OCI-LY7 (cell line): ENCODE measurements around the gene INF2. TPM values are rescaled to one million over a fixed set of nuclear protein-coding genes. Genes with fewer than 3 reads are reported as not detected.
A peak's percentile ranks its signal among the peaks of the same experiment; 100 is the strongest.

Experiments used
- BruUV-seq: library from RNA; stranded (reverse); fragments of 400-500 nt; replicated peaks from 2 replicates; lab custom pipeline; 2021; lab: Mats Ljungman, UMichigan
- CTCF ChIA-PET: fragments of 300-600 bp; sonication (Branson Sonifier 250); formaldehyde crosslinking; loops from one replicate; lab custom pipeline; 2022; ENCODE audit warnings: antibody characterized with exemption; ENCODE audit not compliant: unreplicated experiment; lab: Charles Lee
- POLR2A ChIA-PET: fragments of 300-600 bp; sonication (Branson Sonifier 250); formaldehyde crosslinking; loops from one replicate; lab custom pipeline; 2022; ENCODE audit warnings: antibody characterized with exemption; lab: Charles Lee
- DNase-seq: peaks from one replicate; pipeline ENCODE4 v3.0.0-alpha.2; 2015; ENCODE audit warnings: low spot score
- H2AFZ ChIP-seq: fragments of 200-600 bp; sonication (generic), shearing (Covaris generic); 2 replicates; pipeline ENCODE4 v1.6.1; 2014; ENCODE audit warnings: mild to moderate bottlenecking, antibody characterized with exemption, low read length, moderate library complexity
- H3K27ac ChIP-seq: fragments of 200-600 bp; sonication (generic); 2 replicates; pipeline ENCODE4 v1.5.1; 2014; ENCODE audit warnings: mixed run types, low read depth, mild to moderate bottlenecking, moderate library complexity, low read length, inconsistent platforms; ENCODE audit not compliant: poor library complexity, severe bottlenecking
- H3K36me3 ChIP-seq: fragments of 200-600 bp; sonication (generic); 2 replicates; pipeline ENCODE4 v1.6.1; 2014; ENCODE audit warnings: mild to moderate bottlenecking, antibody characterized with exemption, low read length, moderate library complexity, mixed read lengths; ENCODE audit not compliant: insufficient read depth
- H3K4me1 ChIP-seq: fragments of 200-600 bp; sonication (generic); 2 replicates; pipeline ENCODE4 v1.5.1; 2014; ENCODE audit warnings: mild to moderate bottlenecking, low read length; ENCODE audit not compliant: insufficient read depth, poor library complexity, severe bottlenecking
- H3K4me2 ChIP-seq: fragments of 200-600 bp; sonication (generic); 2 replicates; pipeline ENCODE4 v1.6.1; 2014; ENCODE audit warnings: mild to moderate bottlenecking, low read length
- H3K4me3 ChIP-seq: fragments of 200-600 bp; sonication (generic); 2 replicates; pipeline ENCODE4 v1.5.1; 2014; ENCODE audit warnings: mild to moderate bottlenecking, low read depth, low read length; ENCODE audit not compliant: poor library complexity, severe bottlenecking
- H3K79me2 ChIP-seq: fragments of 200-600 bp; sonication (generic); 2 replicates; pipeline ENCODE4 v1.6.1; 2016; ENCODE audit warnings: low read depth, mild to moderate bottlenecking, low read length, moderate library complexity, mixed read lengths; ENCODE audit not compliant: insufficient read depth
- H3K9me2 ChIP-seq: fragments of 200-600 bp; sonication (generic); 2 replicates; pipeline ENCODE4 v1.6.1; 2016; ENCODE audit warnings: mild to moderate bottlenecking, low read length, mixed read lengths; ENCODE audit not compliant: insufficient read depth
- H3K9me3 ChIP-seq: fragments of 200-600 bp; sonication (generic); 2 replicates; pipeline ENCODE4 v1.6.1; 2014; ENCODE audit warnings: mild to moderate bottlenecking, mixed run types, low read length, mixed read lengths
- H4K20me1 ChIP-seq: fragments of 200-600 bp; sonication (generic); 2 replicates; pipeline ENCODE4 v1.6.1; 2014; ENCODE audit warnings: mild to moderate bottlenecking, antibody characterized with exemption, low read length, moderate library complexity, mixed read lengths; ENCODE audit not compliant: insufficient read depth
- EZH2phosphoT487 ChIP-seq: fragments of 200-600 bp; sonication (generic); IDR thresholded peaks from 2 replicates; pipeline ENCODE4 v1.6.1; 2018; ENCODE audit warnings: low read depth, borderline replicate concordance, mild to moderate bottlenecking, mixed run types, antibody characterized with exemption, low read length, moderate library complexity, mixed read lengths
- intact Hi-C: fragments of 100-400 bp; cut with micrococcal nuclease; formaldehyde crosslinking; loops from one replicate; pipeline ENCODE4 v1.10.0; 2022; ENCODE audit not compliant: unreplicated experiment
- total RNA-seq, 2 experiments: library from RNA; depleted of rRNA in 1 of 2; stranded (reverse); fragments of >200 nt in 1 of 2; shearing (Covaris generic) in 1 of 2; gene quantifications; 2 replicates each; pipeline ENCODE4 v1.2.3, GENCODE V29; 2014 to 2022
- TF ChIP-seq, protein P1 (sequence below): fragments of 200-600 bp; sonication (generic); conservative IDR thresholded peaks from 2 replicates; pipeline ENCODE4 v1.5.1; 2014; ENCODE audit warnings: mild to moderate bottlenecking, antibody characterized with exemption, low read length, moderate library complexity, mixed read lengths

Gene INF2
- total RNA-seq, 2 experiments from 2014 or later: 39.4 to 51.6 TPM

DNA sequence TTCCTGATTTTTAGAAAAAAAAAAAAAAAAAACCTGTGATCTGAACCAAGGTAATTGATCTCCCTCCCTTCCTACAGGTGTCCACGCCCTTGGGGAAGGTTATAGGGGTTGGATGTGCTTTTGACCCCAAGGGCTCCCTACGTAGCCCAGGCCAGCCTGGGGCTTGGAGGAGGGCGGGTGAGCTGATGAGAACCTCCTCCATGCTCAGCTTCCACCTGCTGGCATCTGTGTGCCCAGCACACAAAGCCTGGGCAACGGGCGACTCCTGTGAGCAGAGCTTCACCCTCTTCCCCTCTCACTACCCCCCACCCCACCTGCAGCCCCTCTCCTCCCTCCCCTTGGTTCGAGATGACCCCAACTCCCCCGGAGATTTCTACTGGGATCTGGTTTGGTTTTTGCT lies 25.3 kb upstream of the INF2 start:
- Histone ChIP-seq H3K4me3 (no peak overlapping the region), H3K4me1 (peaks cover 63% of the 10 kb centered on the region), H3K4me2 (peak overlapping the region; percentile 60), H3K36me3 (no peaks in the 10 kb centered on the region), H3K27ac (peak overlapping the region; percentile 47), H3K9me3 (peaks cover 6% of the 10 kb centered on the region; the same call in 1 of the 2 replicates), H4K20me1 (no peaks in the 10 kb centered on the region), H2AFZ (peak overlapping the region; percentile 92), H3K79me2 (no peaks in the 10 kb centered on the region), H3K9me2 (no peaks in the 10 kb centered on the region)
- TF ChIP-seq, protein P1, sequence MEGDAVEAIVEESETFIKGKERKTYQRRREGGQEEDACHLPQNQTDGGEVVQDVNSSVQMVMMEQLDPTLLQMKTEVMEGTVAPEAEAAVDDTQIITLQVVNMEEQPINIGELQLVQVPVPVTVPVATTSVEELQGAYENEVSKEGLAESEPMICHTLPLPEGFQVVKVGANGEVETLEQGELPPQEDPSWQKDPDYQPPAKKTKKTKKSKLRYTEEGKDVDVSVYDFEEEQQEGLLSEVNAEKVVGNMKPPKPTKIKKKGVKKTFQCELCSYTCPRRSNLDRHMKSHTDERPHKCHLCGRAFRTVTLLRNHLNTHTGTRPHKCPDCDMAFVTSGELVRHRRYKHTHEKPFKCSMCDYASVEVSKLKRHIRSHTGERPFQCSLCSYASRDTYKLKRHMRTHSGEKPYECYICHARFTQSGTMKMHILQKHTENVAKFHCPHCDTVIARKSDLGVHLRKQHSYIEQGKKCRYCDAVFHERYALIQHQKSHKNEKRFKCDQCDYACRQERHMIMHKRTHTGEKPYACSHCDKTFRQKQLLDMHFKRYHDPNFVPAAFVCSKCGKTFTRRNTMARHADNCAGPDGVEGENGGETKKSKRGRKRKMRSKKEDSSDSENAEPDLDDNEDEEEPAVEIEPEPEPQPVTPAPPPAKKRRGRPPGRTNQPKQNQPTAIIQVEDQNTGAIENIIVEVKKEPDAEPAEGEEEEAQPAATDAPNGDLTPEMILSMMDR: no peak
- TF ChIP-seq EZH2phosphoT487: no peak
- intact Hi-C loops: loop anchor here (5.0 kb wide), 1 partner anchor 513 kb away; no protein-coding TSS in a partner anchor
- DNase-seq: peak; percentile 32
- BruUV-seq: no TSS peak
- ChIA-PET POLR2A (interaction anchor here (1.2 to 1.5 kb wide), 2 partner anchors 8 to 14 kb away, joined by 3 to 6 read pairs; no protein-coding TSS in a partner anchor), CTCF (no interaction called here)

DNA sequence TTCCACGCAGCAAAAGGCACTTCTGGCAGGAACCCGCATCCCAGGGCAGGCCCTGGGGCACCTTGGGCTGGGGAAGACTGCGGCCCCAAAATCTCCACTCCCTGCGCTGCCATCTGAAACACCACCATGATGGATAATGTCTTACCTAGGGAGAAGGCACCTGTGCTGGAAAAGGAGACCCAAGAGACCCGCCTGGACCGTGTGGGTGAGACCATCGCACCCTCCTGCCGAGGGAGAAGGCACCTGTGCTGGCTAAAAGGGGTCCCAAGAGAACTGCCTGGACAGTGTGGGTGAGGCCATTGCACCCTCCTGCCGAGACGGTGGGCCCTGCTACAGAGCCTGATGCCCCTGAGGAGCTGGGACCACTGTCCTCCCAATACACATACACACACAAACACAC lies 24.8 kb upstream of the INF2 start:
- CTCF ChIA-PET: no interaction called here
- no TSS peak for BruUV-seq
- H3K4me2 ChIP-seq: peak overlapping the region; percentile 60

More for the DNA sequence above, 24.8 kb upstream of the INF2 start:
- H3K4me3 ChIP-seq: peak overlapping the region; percentile 28
- H3K27ac ChIP-seq: peak overlapping the region; percentile 47
- H3K4me1 ChIP-seq: peaks cover 59% of the 10 kb centered on the region
- DNase-seq: peak; percentile 45
- no peaks in the 10 kb centered on the region for H3K79me2 ChIP-seq
- TF ChIP-seq, protein P1: no peak
- no peak for TF ChIP-seq EZH2phosphoT487
- POLR2A ChIA-PET: interaction anchor here (1.2 to 1.5 kb wide), 2 partner anchors 8 to 13 kb away, joined by 3 to 6 read pairs; no protein-coding TSS in a partner anchor
- peak overlapping the region; percentile 92 for H2AFZ ChIP-seq
- intact Hi-C loops: loop anchor here (5.0 kb wide), 1 partner anchor 513 kb away; no protein-coding TSS in a partner anchor
- H3K36me3 ChIP-seq: no peaks in the 10 kb centered on the region
- H4K20me1 ChIP-seq: no peaks in the 10 kb centered on the region
- no peaks in the 10 kb centered on the region for H3K9me2 ChIP-seq
- peaks cover 6% of the 10 kb centered on the region; the same call in 1 of the 2 replicates for H3K9me3 ChIP-seq
